WTC11 (cell line): ENCODE measurements around the gene B3GALT5. TPM values are rescaled to one million over a fixed set of nuclear protein-coding genes. Genes with fewer than 3 reads are reported as not detected.

Source experiments
- ATAC-seq: fragments of 200-7000 bp; cut with Tn5 transposase; 2 replicates; pipeline ENCODE4 v1.10.0; 2021; ENCODE audit warnings: mild to moderate bottlenecking, moderate library complexity
- CTCF ChIA-PET: fragments of 300-600 bp; sonication (Branson Sonifier 250); formaldehyde crosslinking; loops from one replicate; lab custom pipeline; 2021; ENCODE audit warnings: antibody characterized with exemption; lab: Charles Lee
- POLR2A ChIA-PET: fragments of 350-600 bp; sonication (Branson Sonifier 250); formaldehyde crosslinking; loops from one replicate; lab custom pipeline; 2021; ENCODE audit warnings: antibody characterized with exemption; lab: Charles Lee
- DNase-seq: peaks from one replicate; pipeline ENCODE4 v3.0.0; 2021; ENCODE audit warnings: low spot score
- H3K27ac Mint-ChIP-seq: 2 replicates; pipeline ENCODE4 v1.8.0; 2021; ENCODE audit warnings: mixed read lengths
- H3K27me3 Mint-ChIP-seq: 2 replicates; pipeline ENCODE4 v1.8.0; 2021; ENCODE audit warnings: low read depth, mild to moderate bottlenecking, moderate library complexity, mixed read lengths
- H3K36me3 Mint-ChIP-seq: 2 replicates; pipeline ENCODE4 v1.8.0; 2021; ENCODE audit warnings: mixed read lengths
- H3K4me1 Mint-ChIP-seq: 2 replicates; pipeline ENCODE4 v1.8.0; 2022; ENCODE audit warnings: mixed read lengths
- H3K4me3 Mint-ChIP-seq: 2 replicates; pipeline ENCODE4 v1.8.0; 2021; ENCODE audit warnings: mild to moderate bottlenecking, moderate library complexity, mixed read lengths
- H3K9me3 Mint-ChIP-seq: 2 replicates; pipeline ENCODE4 v1.8.0; 2021; ENCODE audit warnings: mixed read lengths
- CBFB ChIP-seq: sonication (generic); formaldehyde crosslinking; IDR thresholded peaks from 2 replicates; pipeline ENCODE4 v1.8.1; 2022; ENCODE audit warnings: mild to moderate bottlenecking, low read depth, missing genetic modification reagents
- KAT7 ChIP-seq: sonication (generic); formaldehyde crosslinking; IDR thresholded peaks from 2 replicates; pipeline ENCODE4 v1.8.1; 2023; ENCODE audit warnings: missing genetic modification reagents, mild to moderate bottlenecking, borderline replicate concordance
- NR2C2 ChIP-seq: sonication (generic); formaldehyde crosslinking; IDR thresholded peaks from 2 replicates; pipeline ENCODE4 v1.8.0; 2022; ENCODE audit warnings: mild to moderate bottlenecking, missing genetic modification reagents
- OVOL2 ChIP-seq: fragments of 250-450 bp; sonication (Bioruptor Pico); IDR thresholded peaks from 2 replicates; pipeline ENCODE4 v1.9.0; 2021; ENCODE audit warnings: mild to moderate bottlenecking, borderline replicate concordance
- RELA ChIP-seq: sonication (generic); formaldehyde crosslinking; IDR thresholded peaks from 2 replicates; pipeline ENCODE4 v1.8.1; 2022; ENCODE audit warnings: missing genetic modification reagents, mild to moderate bottlenecking, borderline replicate concordance
- SMAD4 ChIP-seq: sonication (generic); formaldehyde crosslinking; IDR thresholded peaks from 2 replicates; pipeline ENCODE4 v1.8.0; 2022; ENCODE audit warnings: mild to moderate bottlenecking, missing genetic modification reagents
- ZNF396 ChIP-seq: fragments of 250-450 bp; sonication (Bioruptor Pico); IDR thresholded peaks from 2 replicates; pipeline ENCODE4 v1.8.0; 2021; ENCODE audit warnings: mild to moderate bottlenecking, moderate library complexity, borderline replicate concordance
- ZNF416 ChIP-seq: fragments of 250-450 bp; sonication (Bioruptor Pico); IDR thresholded peaks from 2 replicates; pipeline ENCODE4 v1.9.0; 2021; ENCODE audit warnings: mild to moderate bottlenecking, inconsistent platforms
- ZNF423 ChIP-seq: fragments of 250-450 bp; sonication (Bioruptor Pico); IDR thresholded peaks from 2 replicates; pipeline ENCODE4 v2.1.2; 2022; ENCODE audit warnings: mild to moderate bottlenecking, moderate library complexity
- total RNA-seq: library from RNA; stranded (reverse); gene quantifications from 3 replicates; pipeline ENCODE4 v1.2.3, GENCODE V29; 2021
- TF ChIP-seq, protein P1 (sequence below): fragments of 250-450 bp; sonication (Bioruptor Pico); IDR thresholded peaks from 2 replicates; pipeline ENCODE4 v1.9.0; 2021; ENCODE audit warnings: mild to moderate bottlenecking
- TF ChIP-seq, protein P2 (sequence below): sonication (generic); formaldehyde crosslinking; IDR thresholded peaks from 2 replicates; pipeline ENCODE4 v1.8.0; 2023; ENCODE audit warnings: mild to moderate bottlenecking, missing genetic modification reagents
- TF ChIP-seq, protein P3 (sequence below): sonication (generic); formaldehyde crosslinking; IDR thresholded peaks from 2 replicates; pipeline ENCODE4 v1.8.0; 2022; ENCODE audit warnings: mild to moderate bottlenecking, missing genetic modification reagents
- TF ChIP-seq, protein P4 (sequence below): fragments of 250-450 bp; sonication (Bioruptor Pico); IDR thresholded peaks from 2 replicates; pipeline ENCODE4 v2.1.2; 2022; ENCODE audit warnings: mild to moderate bottlenecking, moderate library complexity
- TF ChIP-seq, protein P5 (sequence below): sonication (generic); formaldehyde crosslinking; IDR thresholded peaks from 2 replicates; pipeline ENCODE4 v1.8.1; 2022; ENCODE audit warnings: mild to moderate bottlenecking, moderate library complexity, missing genetic modification reagents
- TF ChIP-seq, protein P6 (sequence below): fragments of 250-450 bp; sonication (Bioruptor Pico); IDR thresholded peaks from 2 replicates; pipeline ENCODE4 v1.9.0; 2021; ENCODE audit warnings: mild to moderate bottlenecking
- TF ChIP-seq, protein P7 (sequence below): sonication (generic); formaldehyde crosslinking; IDR thresholded peaks from 2 replicates; pipeline ENCODE4 v1.8.1; 2022; ENCODE audit warnings: low read depth, mild to moderate bottlenecking, moderate library complexity, missing genetic modification reagents, borderline replicate concordance
- TF ChIP-seq, protein P8 (sequence below): fragments of 200-600 bp; IDR thresholded peaks from 2 replicates; pipeline ENCODE4 v1.8.0; 2022; ENCODE audit warnings: antibody characterized with exemption
- TF ChIP-seq, protein P9 (sequence below): sonication (generic); formaldehyde crosslinking; IDR thresholded peaks from 2 replicates; pipeline ENCODE4 v1.8.1; 2023; ENCODE audit warnings: mild to moderate bottlenecking, missing genetic modification reagents, borderline replicate concordance

B3GALT5 gene
- total RNA-seq, 1 experiment from 2014 or later = 25.8 TPM

DNA sequence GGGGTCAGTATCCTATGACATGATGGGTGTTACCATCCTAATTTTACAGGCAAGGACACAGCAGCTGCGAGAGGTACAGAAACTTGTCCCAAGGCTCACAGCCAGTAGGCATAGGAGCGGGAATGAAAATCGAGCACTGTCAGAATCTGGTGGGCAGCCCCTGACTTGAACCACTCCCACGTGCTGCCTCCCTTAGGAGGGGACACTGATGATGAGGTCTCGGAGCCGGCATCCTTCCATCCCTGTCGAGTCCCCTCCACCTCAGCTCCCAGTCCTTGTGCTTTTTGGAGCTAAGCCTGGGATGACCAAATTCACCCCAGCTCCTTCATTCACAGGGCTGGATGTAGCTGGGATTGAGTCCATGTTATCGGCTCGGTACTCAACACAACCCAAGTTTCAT lies 49.0 kb downstream of the B3GALT5 start:
- Mint-ChIP-seq H3K36me3 (peaks cover 77% of the 10 kb centered on the region), H3K27ac (no peak overlapping the region), H3K4me3 (no peak overlapping the region), H3K9me3 (no peaks in the 10 kb centered on the region), H3K4me1 (peaks cover 23% of the 10 kb centered on the region), H3K27me3 (no peaks in the 10 kb centered on the region)
- DNase-seq = no peak
- ChIA-PET POLR2A (no interaction called here), CTCF (interaction anchor here (1.2 kb wide), 1 partner anchor 14 kb away, joined by 3 read pairs; no protein-coding TSS in a partner anchor)
- ATAC-seq = no peak
- TF ChIP-seq, protein P1, sequence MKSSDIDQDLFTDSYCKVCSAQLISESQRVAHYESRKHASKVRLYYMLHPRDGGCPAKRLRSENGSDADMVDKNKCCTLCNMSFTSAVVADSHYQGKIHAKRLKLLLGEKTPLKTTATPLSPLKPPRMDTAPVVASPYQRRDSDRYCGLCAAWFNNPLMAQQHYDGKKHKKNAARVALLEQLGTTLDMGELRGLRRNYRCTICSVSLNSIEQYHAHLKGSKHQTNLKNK = no peak
- TF ChIP-seq SMAD4 (CRISPR knock-in tag) (no peak), OVOL2 (CRISPR knock-in tag) (no peak), KAT7 (CRISPR knock-in tag) (no peak), ZNF423 (no peak)
- TF ChIP-seq, protein P2, sequence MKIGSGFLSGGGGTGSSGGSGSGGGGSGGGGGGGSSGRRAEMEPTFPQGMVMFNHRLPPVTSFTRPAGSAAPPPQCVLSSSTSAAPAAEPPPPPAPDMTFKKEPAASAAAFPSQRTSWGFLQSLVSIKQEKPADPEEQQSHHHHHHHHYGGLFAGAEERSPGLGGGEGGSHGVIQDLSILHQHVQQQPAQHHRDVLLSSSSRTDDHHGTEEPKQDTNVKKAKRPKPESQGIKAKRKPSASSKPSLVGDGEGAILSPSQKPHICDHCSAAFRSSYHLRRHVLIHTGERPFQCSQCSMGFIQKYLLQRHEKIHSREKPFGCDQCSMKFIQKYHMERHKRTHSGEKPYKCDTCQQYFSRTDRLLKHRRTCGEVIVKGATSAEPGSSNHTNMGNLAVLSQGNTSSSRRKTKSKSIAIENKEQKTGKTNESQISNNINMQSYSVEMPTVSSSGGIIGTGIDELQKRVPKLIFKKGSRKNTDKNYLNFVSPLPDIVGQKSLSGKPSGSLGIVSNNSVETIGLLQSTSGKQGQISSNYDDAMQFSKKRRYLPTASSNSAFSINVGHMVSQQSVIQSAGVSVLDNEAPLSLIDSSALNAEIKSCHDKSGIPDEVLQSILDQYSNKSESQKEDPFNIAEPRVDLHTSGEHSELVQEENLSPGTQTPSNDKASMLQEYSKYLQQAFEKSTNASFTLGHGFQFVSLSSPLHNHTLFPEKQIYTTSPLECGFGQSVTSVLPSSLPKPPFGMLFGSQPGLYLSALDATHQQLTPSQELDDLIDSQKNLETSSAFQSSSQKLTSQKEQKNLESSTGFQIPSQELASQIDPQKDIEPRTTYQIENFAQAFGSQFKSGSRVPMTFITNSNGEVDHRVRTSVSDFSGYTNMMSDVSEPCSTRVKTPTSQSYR (CRISPR knock-in tag) = no peak
- TF ChIP-seq, protein P3, sequence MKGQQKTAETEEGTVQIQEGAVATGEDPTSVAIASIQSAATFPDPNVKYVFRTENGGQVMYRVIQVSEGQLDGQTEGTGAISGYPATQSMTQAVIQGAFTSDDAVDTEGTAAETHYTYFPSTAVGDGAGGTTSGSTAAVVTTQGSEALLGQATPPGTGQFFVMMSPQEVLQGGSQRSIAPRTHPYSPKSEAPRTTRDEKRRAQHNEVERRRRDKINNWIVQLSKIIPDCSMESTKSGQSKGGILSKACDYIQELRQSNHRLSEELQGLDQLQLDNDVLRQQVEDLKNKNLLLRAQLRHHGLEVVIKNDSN = no peak
- TF ChIP-seq, protein P4, sequence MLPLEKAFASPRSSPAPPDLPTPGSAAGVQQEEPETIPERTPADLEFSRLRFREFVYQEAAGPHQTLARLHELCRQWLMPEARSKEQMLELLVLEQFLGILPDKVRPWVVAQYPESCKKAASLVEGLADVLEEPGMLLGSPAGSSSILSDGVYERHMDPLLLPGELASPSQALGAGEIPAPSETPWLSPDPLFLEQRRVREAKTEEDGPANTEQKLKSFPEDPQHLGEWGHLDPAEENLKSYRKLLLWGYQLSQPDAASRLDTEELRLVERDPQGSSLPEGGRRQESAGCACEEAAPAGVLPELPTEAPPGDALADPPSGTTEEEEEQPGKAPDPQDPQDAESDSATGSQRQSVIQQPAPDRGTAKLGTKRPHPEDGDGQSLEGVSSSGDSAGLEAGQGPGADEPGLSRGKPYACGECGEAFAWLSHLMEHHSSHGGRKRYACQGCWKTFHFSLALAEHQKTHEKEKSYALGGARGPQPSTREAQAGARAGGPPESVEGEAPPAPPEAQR = no peak

DNA sequence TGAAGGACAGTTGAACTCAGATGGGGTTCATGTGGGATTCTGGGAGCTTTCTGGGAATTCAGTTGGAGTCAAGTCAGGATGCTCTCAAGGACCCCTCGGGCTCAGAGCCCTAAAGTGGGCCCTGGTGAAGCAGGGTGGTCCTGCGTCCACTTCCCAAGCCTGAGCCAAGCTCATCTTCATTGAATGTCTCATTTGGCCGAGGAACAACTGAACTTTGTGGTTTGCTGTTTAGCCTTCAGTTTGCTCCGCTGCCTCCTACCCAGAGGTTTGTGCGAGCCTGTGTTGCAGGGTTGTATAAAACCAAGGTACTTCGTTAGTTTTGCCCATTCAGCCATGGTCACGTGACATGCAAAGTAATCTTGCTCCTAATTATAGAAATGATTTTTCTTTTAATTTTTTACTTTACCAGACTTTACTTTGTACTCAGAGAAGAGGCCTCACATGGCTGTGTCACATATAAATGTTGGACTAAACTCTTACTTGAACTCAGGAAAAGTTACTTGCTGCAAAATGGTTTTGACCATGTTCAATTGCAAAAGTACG lies 49.7 kb downstream of the B3GALT5 start:
- Mint-ChIP-seq H3K9me3 (no peaks in the 10 kb centered on the region), H3K27ac (peak overlapping the region; percentile 78; the same call in 1 of the 2 replicates), H3K4me1 (peaks cover 22% of the 10 kb centered on the region), H3K36me3 (peaks cover 82% of the 10 kb centered on the region), H3K27me3 (no peaks in the 10 kb centered on the region), H3K4me3 (no peak overlapping the region)
- DNase-seq (no peak), ATAC-seq (no peak)
- POLR2A ChIA-PET = no interaction called here
- CTCF ChIA-PET = interaction anchor here (1.2 to 1.3 kb wide), 2 partner anchors 13 to 81 kb away, joined by 3 to 6 read pairs; no protein-coding TSS in a partner anchor
- no peak for TF ChIP-seq NR2C2 (CRISPR knock-in tag)
- TF ChIP-seq, protein P5, sequence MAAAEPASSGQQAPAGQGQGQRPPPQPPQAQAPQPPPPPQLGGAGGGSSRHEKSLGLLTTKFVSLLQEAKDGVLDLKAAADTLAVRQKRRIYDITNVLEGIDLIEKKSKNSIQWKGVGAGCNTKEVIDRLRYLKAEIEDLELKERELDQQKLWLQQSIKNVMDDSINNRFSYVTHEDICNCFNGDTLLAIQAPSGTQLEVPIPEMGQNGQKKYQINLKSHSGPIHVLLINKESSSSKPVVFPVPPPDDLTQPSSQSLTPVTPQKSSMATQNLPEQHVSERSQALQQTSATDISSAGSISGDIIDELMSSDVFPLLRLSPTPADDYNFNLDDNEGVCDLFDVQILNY (CRISPR knock-in tag) = no peak
- TF ChIP-seq ZNF396 (CRISPR knock-in tag) = no peak
- TF ChIP-seq, protein P6, sequence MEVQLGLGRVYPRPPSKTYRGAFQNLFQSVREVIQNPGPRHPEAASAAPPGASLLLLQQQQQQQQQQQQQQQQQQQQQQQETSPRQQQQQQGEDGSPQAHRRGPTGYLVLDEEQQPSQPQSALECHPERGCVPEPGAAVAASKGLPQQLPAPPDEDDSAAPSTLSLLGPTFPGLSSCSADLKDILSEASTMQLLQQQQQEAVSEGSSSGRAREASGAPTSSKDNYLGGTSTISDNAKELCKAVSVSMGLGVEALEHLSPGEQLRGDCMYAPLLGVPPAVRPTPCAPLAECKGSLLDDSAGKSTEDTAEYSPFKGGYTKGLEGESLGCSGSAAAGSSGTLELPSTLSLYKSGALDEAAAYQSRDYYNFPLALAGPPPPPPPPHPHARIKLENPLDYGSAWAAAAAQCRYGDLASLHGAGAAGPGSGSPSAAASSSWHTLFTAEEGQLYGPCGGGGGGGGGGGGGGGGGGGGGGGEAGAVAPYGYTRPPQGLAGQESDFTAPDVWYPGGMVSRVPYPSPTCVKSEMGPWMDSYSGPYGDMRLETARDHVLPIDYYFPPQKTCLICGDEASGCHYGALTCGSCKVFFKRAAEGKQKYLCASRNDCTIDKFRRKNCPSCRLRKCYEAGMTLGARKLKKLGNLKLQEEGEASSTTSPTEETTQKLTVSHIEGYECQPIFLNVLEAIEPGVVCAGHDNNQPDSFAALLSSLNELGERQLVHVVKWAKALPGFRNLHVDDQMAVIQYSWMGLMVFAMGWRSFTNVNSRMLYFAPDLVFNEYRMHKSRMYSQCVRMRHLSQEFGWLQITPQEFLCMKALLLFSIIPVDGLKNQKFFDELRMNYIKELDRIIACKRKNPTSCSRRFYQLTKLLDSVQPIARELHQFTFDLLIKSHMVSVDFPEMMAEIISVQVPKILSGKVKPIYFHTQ = no peak
- TF ChIP-seq, protein P7, sequence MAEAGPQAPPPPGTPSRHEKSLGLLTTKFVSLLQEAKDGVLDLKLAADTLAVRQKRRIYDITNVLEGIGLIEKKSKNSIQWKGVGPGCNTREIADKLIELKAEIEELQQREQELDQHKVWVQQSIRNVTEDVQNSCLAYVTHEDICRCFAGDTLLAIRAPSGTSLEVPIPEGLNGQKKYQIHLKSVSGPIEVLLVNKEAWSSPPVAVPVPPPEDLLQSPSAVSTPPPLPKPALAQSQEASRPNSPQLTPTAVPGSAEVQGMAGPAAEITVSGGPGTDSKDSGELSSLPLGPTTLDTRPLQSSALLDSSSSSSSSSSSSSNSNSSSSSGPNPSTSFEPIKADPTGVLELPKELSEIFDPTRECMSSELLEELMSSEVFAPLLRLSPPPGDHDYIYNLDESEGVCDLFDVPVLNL (CRISPR knock-in tag) = no peak
- TF ChIP-seq KAT7 (CRISPR knock-in tag) = no peak
- TF ChIP-seq, protein P8, sequence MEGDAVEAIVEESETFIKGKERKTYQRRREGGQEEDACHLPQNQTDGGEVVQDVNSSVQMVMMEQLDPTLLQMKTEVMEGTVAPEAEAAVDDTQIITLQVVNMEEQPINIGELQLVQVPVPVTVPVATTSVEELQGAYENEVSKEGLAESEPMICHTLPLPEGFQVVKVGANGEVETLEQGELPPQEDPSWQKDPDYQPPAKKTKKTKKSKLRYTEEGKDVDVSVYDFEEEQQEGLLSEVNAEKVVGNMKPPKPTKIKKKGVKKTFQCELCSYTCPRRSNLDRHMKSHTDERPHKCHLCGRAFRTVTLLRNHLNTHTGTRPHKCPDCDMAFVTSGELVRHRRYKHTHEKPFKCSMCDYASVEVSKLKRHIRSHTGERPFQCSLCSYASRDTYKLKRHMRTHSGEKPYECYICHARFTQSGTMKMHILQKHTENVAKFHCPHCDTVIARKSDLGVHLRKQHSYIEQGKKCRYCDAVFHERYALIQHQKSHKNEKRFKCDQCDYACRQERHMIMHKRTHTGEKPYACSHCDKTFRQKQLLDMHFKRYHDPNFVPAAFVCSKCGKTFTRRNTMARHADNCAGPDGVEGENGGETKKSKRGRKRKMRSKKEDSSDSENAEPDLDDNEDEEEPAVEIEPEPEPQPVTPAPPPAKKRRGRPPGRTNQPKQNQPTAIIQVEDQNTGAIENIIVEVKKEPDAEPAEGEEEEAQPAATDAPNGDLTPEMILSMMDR = no peak
- no peak for TF ChIP-seq ZNF416 (CRISPR knock-in tag)
- no peak for TF ChIP-seq CBFB (CRISPR knock-in tag)
- TF ChIP-seq ZNF423 = no peak
- no peak for TF ChIP-seq RELA (CRISPR knock-in tag)
- TF ChIP-seq, protein P9, sequence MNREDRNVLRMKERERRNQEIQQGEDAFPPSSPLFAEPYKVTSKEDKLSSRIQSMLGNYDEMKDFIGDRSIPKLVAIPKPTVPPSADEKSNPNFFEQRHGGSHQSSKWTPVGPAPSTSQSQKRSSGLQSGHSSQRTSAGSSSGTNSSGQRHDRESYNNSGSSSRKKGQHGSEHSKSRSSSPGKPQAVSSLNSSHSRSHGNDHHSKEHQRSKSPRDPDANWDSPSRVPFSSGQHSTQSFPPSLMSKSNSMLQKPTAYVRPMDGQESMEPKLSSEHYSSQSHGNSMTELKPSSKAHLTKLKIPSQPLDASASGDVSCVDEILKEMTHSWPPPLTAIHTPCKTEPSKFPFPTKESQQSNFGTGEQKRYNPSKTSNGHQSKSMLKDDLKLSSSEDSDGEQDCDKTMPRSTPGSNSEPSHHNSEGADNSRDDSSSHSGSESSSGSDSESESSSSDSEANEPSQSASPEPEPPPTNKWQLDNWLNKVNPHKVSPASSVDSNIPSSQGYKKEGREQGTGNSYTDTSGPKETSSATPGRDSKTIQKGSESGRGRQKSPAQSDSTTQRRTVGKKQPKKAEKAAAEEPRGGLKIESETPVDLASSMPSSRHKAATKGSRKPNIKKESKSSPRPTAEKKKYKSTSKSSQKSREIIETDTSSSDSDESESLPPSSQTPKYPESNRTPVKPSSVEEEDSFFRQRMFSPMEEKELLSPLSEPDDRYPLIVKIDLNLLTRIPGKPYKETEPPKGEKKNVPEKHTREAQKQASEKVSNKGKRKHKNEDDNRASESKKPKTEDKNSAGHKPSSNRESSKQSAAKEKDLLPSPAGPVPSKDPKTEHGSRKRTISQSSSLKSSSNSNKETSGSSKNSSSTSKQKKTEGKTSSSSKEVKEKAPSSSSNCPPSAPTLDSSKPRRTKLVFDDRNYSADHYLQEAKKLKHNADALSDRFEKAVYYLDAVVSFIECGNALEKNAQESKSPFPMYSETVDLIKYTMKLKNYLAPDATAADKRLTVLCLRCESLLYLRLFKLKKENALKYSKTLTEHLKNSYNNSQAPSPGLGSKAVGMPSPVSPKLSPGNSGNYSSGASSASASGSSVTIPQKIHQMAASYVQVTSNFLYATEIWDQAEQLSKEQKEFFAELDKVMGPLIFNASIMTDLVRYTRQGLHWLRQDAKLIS (CRISPR knock-in tag) = no peak
